ENCODE measurements around the gene TANK. TPM values are rescaled to one million over a fixed set of nuclear protein-coding genes. Genes with fewer than 3 reads are reported as not detected.

The TANK gene
- polyA plus RNA-seq, 1 donor from 2014 or later = 58.1 TPM

GRCh38 chr2:161135951-161136593 lies 24.2 kb upstream of the TANK start:
- no peak overlapping the region for H3K9ac ChIP-seq (ENCODE audit: low read length)
- no peaks in the 10 kb centered on the region for H3K79me2 ChIP-seq (replicated peaks; ENCODE audit: insufficient read depth, low read length)
- no peaks in the 10 kb centered on the region for H4K20me1 ChIP-seq (ENCODE audit: insufficient read depth)
- TF ChIP-seq TAF1 (IDR thresholded peaks at IDR 0.05; ENCODE audit: low read depth) = no peak
- TF ChIP-seq EZH2 (IDR thresholded peaks at IDR 0.05; ENCODE audit: borderline replicate concordance, insufficient read depth, low read length, poor library complexity, severe bottlenecking) = no peak
- no peak for TF ChIP-seq REST (IDR thresholded peaks at IDR 0.05; ENCODE audit: borderline replicate concordance)
- no peaks in the 10 kb centered on the region for H3K9me2 ChIP-seq (ENCODE audit: insufficient read depth, low read length)
- H3K4me3 ChIP-seq (ENCODE audit: low read length) = no peak overlapping the region
- H3K9me3 ChIP-seq (ENCODE audit: low read length) = no peaks in the 10 kb centered on the region
- H3K27ac ChIP-seq (ENCODE audit: low read length) = no peak overlapping the region
- no peaks in the 10 kb centered on the region for H3F3A ChIP-seq (ENCODE audit: insufficient read depth, low read length, poor library complexity, severe bottlenecking)
- H3K27me3 ChIP-seq (ENCODE audit: insufficient read depth, low read depth, low read length) = no peaks in the 10 kb centered on the region
- H2AFZ ChIP-seq (ENCODE audit: low read depth, low read length) = no peak overlapping the region
- H3K4me2 ChIP-seq (ENCODE audit: low read length) = no peak overlapping the region
- H3K36me3 ChIP-seq (ENCODE audit: insufficient read depth, low read length) = no peaks in the 10 kb centered on the region

- no peak overlapping the region for H3K4me2 ChIP-seq (ENCODE audit: low read length)
- H2AFZ ChIP-seq (ENCODE audit: low read depth, low read length) = no peak overlapping the region
Measured at GRCh38 chr2:161136696-161137324, 23.4 kb upstream of the TANK start.

GRCh38 chr2:161138429-161138828 lies 21.8 kb upstream of the TANK start:
- Histone ChIP-seq H3K4me2 (ENCODE audit: low read length) (no peak overlapping the region), H3K9ac (ENCODE audit: low read length) (no peak overlapping the region), H2AFZ (ENCODE audit: low read depth, low read length) (no peak overlapping the region), H3K27ac (ENCODE audit: low read length) (no peak overlapping the region), H3K27me3 (ENCODE audit: insufficient read depth, low read depth, low read length) (no peaks in the 10 kb centered on the region), H3K9me3 (ENCODE audit: low read length) (no peaks in the 10 kb centered on the region), H3F3A (ENCODE audit: insufficient read depth, low read length, poor library complexity, severe bottlenecking) (no peaks in the 10 kb centered on the region), H3K36me3 (ENCODE audit: insufficient read depth, low read length) (no peaks in the 10 kb centered on the region), H4K20me1 (ENCODE audit: insufficient read depth) (no peaks in the 10 kb centered on the region), H3K9me2 (ENCODE audit: insufficient read depth, low read length) (no peaks in the 10 kb centered on the region), H3K4me3 (ENCODE audit: low read length) (no peak overlapping the region), H3K79me2 (replicated peaks; ENCODE audit: insufficient read depth, low read length) (no peaks in the 10 kb centered on the region)
- TF ChIP-seq CTCF (IDR thresholded peaks at IDR 0.05; ENCODE audit: poor library complexity, severe bottlenecking) = no peak
- no peak for TF ChIP-seq TAF1 (IDR thresholded peaks at IDR 0.05; ENCODE audit: low read depth)
- TF ChIP-seq POLR2AphosphoS5 (IDR thresholded peaks at IDR 0.05) = no peak
- no peak for TF ChIP-seq EP300 (conservative IDR thresholded peaks at IDR 0.05; ENCODE audit: poor library complexity, severe bottlenecking)
- no peak for TF ChIP-seq REST (IDR thresholded peaks at IDR 0.05; ENCODE audit: borderline replicate concordance)
- TF ChIP-seq MXI1 (conservative IDR thresholded peaks at IDR 0.05; ENCODE audit: poor library complexity, severe bottlenecking) = no peak
- no peak for TF ChIP-seq SMC3 (conservative IDR thresholded peaks at IDR 0.05; ENCODE audit: poor library complexity)
- no peak for TF ChIP-seq RAD21 (conservative IDR thresholded peaks at IDR 0.05)
- no peak for TF ChIP-seq EZH2 (IDR thresholded peaks at IDR 0.05; ENCODE audit: borderline replicate concordance, insufficient read depth, low read length, poor library complexity, severe bottlenecking)

More at GRCh38 chr2:161136696-161137324, 23.4 kb upstream of the TANK start:
- Histone ChIP-seq H3K9me2 (ENCODE audit: insufficient read depth, low read length) (no peaks in the 10 kb centered on the region), H3K4me3 (ENCODE audit: low read length) (no peak overlapping the region), H3K9ac (ENCODE audit: low read length) (no peak overlapping the region), H3K27ac (ENCODE audit: low read length) (no peak overlapping the region), H4K20me1 (ENCODE audit: insufficient read depth) (no peaks in the 10 kb centered on the region), H3K27me3 (ENCODE audit: insufficient read depth, low read depth, low read length) (no peaks in the 10 kb centered on the region), H3F3A (ENCODE audit: insufficient read depth, low read length, poor library complexity, severe bottlenecking) (no peaks in the 10 kb centered on the region), H3K9me3 (ENCODE audit: low read length) (no peaks in the 10 kb centered on the region), H3K79me2 (replicated peaks; ENCODE audit: insufficient read depth, low read length) (no peaks in the 10 kb centered on the region), H3K36me3 (ENCODE audit: insufficient read depth, low read length) (no peaks in the 10 kb centered on the region)
- TF ChIP-seq POLR2AphosphoS5 (IDR thresholded peaks at IDR 0.05) = no peak
- TF ChIP-seq TAF1 (IDR thresholded peaks at IDR 0.05; ENCODE audit: low read depth) = no peak
